GM19452 (cell line): Measurements from ENCODE around the gene NKD2.

Experiments
- ATAC-seq: cut with Tn5 transposase; IDR thresholded peaks from one replicate; pipeline ENCODE4 v1.9.1; 2021; ENCODE audit not compliant: unreplicated experiment

The NKD2 gene

GRCh38 chr5:978054-978453, 30.5 kb upstream of the NKD2 start:
- no peak for ATAC-seq

- no peak for ATAC-seq
Observed at GRCh38 chr5:978693-979092, 29.9 kb upstream of the NKD2 start.

- no peak for ATAC-seq
Observed at GRCh38 chr5:979100-979817, 29.3 kb upstream of the NKD2 start.

GRCh38 chr5:980001-980588, 28.5 kb upstream of the NKD2 start:
- ATAC-seq, result no peak

- no peak for ATAC-seq
Observed at GRCh38 chr5:980966-981365, 27.6 kb upstream of the NKD2 start.

- ATAC-seq, result no peak
Observed at GRCh38 chr5:981456-981855, 27.1 kb upstream of the NKD2 start.

- ATAC-seq, result no peak
Observed at GRCh38 chr5:982377-983237, 26.0 kb upstream of the NKD2 start.

- ATAC-seq, result no peak
Observed at GRCh38 chr5:983238-983524, 25.4 kb upstream of the NKD2 start.

- ATAC-seq, result no peak
Observed at GRCh38 chr5:983568-983967, 25.0 kb upstream of the NKD2 start.

- no peak for ATAC-seq
Observed at GRCh38 chr5:984774-985173, 23.8 kb upstream of the NKD2 start.

GRCh38 chr5:987761-988160, 20.8 kb upstream of the NKD2 start:
- ATAC-seq, result no peak

- no peak for ATAC-seq
Observed at GRCh38 chr5:988322-988721, 20.3 kb upstream of the NKD2 start.

- no peak for ATAC-seq
Observed at GRCh38 chr5:989961-990530, 18.6 kb upstream of the NKD2 start.

- ATAC-seq, result no peak
Observed at GRCh38 chr5:991472-992267, 16.9 kb upstream of the NKD2 start.

GRCh38 chr5:994272-994607, 14.4 kb upstream of the NKD2 start:
- ATAC-seq, result no peak

GRCh38 chr5:994821-995220, 13.8 kb upstream of the NKD2 start:
- no peak for ATAC-seq

GRCh38 chr5:995318-995717, 13.3 kb upstream of the NKD2 start:
- no peak for ATAC-seq

- ATAC-seq, result no peak
Observed at GRCh38 chr5:997001-997474, 11.6 kb upstream of the NKD2 start.

- ATAC-seq, result no peak
Observed at GRCh38 chr5:997711-998110, 10.9 kb upstream of the NKD2 start.

GRCh38 chr5:998246-999031, 10.2 kb upstream of the NKD2 start:
- ATAC-seq, result no peak
